Progenitor cell of endocrine pancreas (in vitro differentiated cells): ENCODE measurements around the gene DCXR. TPM values are rescaled to one million over a fixed set of nuclear protein-coding genes. Genes with fewer than 3 reads are reported as not detected.

Experiments used
- DNase-seq: peaks from one replicate; pipeline ENCODE4 v3.0.0; 2021; ENCODE audit warnings: low spot score; ENCODE audit not compliant: unreplicated experiment
- H3K27ac Mint-ChIP-seq: 2 replicates; pipeline ENCODE4 v1.8.0; 2021; ENCODE audit warnings: mild to moderate bottlenecking, moderate library complexity, mixed read lengths
- H3K27me3 Mint-ChIP-seq: 2 replicates; pipeline ENCODE4 v1.8.0; 2021; ENCODE audit warnings: mixed read lengths
- H3K36me3 Mint-ChIP-seq: 2 replicates; pipeline ENCODE4 v1.8.0; 2022; ENCODE audit warnings: mixed read lengths; ENCODE audit not compliant: insufficient read depth
- H3K4me1 Mint-ChIP-seq: 2 replicates; pipeline ENCODE4 v1.8.0; 2021; ENCODE audit warnings: low read depth, mixed read lengths
- H3K4me3 Mint-ChIP-seq: 2 replicates; pipeline ENCODE4 v1.8.0; 2021; ENCODE audit warnings: low read depth, mild to moderate bottlenecking, moderate library complexity, mixed read lengths
- H3K9me3 Mint-ChIP-seq: 2 replicates; pipeline ENCODE4 v1.8.0; 2021; ENCODE audit warnings: low read depth, mixed read lengths
- total RNA-seq: library from RNA; stranded (reverse); gene quantifications from 2 replicates; pipeline ENCODE4 v1.2.1, GENCODE V29; 2021
- TF ChIP-seq, protein P1 (sequence below): fragments of 200-600 bp; sonication (generic); IDR thresholded peaks from one replicate; pipeline ENCODE4 v1.5.0; 2021; ENCODE audit warnings: antibody characterized with exemption, mild to moderate bottlenecking; ENCODE audit not compliant: unreplicated experiment

The DCXR gene
- total RNA-seq, 1 donor from 2014 or later, result 72.2 TPM

DNA sequence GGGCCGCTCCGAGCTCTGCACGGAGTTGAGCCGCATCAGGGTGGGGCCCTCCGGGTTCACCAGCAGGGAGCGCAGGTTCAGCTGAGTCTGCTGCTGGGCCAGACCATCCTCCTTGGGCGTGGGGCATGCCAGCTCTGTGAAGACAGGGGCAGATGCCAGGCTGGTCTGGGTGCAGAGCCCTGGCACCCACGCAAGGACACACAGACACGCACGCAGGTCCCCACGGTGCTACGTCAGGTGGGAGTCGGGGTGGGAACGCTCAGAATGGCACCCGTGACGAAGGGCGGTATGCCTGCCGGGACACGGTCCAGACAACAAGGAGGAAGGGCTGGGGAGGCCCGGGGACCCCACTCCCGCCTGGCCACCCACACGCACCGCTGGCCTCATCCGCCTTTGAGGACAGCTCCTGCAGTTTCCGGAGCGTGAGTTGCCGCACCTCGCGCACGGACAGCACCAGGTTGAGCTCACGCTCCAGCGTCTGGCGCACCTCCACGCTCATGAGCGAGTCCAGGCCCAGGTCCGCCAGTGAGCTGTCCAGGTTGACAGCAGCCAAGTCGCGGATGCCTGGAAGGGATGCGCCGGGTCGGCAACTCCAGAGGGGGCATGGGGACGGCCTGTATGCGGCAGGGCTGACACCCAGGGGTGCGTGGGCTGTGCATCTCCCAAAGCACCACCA lies 43.4 kb upstream of the DCXR start:
- Mint-ChIP-seq H3K27me3 (no peaks in the 10 kb centered on the region), H3K4me3 (no peak overlapping the region), H3K9me3 (no peaks in the 10 kb centered on the region), H3K4me1 (no peaks in the 10 kb centered on the region), H3K27ac (no peak overlapping the region), H3K36me3 (peaks cover 6% of the 10 kb centered on the region)
- no peak for DNase-seq
- TF ChIP-seq, protein P1, sequence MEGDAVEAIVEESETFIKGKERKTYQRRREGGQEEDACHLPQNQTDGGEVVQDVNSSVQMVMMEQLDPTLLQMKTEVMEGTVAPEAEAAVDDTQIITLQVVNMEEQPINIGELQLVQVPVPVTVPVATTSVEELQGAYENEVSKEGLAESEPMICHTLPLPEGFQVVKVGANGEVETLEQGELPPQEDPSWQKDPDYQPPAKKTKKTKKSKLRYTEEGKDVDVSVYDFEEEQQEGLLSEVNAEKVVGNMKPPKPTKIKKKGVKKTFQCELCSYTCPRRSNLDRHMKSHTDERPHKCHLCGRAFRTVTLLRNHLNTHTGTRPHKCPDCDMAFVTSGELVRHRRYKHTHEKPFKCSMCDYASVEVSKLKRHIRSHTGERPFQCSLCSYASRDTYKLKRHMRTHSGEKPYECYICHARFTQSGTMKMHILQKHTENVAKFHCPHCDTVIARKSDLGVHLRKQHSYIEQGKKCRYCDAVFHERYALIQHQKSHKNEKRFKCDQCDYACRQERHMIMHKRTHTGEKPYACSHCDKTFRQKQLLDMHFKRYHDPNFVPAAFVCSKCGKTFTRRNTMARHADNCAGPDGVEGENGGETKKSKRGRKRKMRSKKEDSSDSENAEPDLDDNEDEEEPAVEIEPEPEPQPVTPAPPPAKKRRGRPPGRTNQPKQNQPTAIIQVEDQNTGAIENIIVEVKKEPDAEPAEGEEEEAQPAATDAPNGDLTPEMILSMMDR, result no peak

DNA sequence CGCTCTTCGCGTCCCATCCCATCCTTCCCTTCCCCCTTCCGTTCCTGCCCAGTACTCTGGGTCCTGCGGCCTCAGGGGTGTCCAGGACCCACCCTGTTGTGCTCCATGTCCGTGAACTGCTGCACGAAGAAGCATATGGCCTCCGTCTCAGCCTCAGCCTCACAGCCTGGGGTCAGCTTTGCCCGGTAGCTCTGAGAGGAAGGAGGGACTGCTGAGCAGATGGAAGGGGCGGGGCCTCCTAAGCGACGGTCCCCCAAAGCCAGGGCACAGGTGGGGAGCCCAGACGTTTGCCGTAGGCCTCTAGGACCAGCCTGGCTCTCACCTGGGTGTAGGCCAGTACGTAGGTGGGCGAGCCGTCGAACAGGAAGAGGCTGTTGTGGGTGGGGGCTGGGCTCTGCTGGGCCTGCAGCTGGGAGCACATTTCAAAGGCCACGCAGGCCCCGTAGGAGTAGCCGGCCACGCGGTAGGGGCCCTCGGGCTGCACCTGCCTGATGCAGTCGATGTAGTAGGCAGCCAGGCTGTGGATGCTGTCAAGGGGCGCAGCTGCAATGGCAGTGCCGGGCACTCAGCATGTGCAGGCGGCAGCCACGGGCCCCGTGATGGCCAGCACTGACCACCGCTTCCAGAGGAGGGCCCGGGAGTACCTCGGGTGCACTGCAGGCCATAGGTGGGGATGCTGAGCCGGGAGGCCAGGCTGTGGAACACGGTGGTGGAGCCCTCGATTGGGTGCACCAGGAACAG lies 42.7 kb upstream of the DCXR start:
- Mint-ChIP-seq H3K4me3 (no peak overlapping the region), H3K9me3 (no peaks in the 10 kb centered on the region), H3K27ac (no peak overlapping the region), H3K27me3 (no peaks in the 10 kb centered on the region), H3K4me1 (no peaks in the 10 kb centered on the region), H3K36me3 (peaks cover 6% of the 10 kb centered on the region)
- DNase-seq, result no peak
- TF ChIP-seq, protein P1, result no peak

DNA sequence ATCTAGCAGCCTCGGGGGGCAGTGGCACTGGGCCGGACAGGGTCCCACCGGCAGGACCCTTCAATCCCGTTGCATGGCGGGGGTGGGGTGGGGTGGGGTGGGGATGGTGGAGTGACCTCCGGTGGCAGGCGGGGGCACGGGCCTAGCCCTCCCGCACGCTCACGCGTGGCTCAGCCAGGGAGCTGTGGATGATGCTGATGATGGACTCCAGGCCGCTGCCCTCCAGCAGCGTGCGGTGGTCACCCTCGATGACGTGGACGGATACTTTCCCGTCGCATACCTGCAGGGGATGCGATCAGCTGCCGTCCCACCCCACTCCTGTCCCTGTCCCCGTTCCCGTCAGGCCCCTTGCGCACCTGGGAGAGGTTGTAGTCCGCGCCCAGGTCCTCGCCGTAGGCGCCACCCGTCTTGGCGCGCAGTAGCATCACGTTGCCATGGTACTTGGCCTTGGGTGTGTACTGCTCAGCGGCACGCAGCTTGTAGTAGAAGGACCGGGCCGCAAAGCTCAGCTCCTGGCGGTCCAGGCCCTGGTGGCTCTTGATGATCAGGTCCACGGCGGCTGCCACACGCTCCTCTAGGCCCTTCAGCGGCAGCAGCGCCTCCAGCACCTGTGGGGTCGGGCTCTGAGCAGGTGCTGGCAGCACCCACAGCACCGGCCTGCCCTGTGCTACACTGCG lies 41.6 kb upstream of the DCXR start:
- TF ChIP-seq, protein P1, result no peak
- Mint-ChIP-seq H3K9me3 (no peaks in the 10 kb centered on the region), H3K27ac (no peak overlapping the region), H3K4me3 (no peak overlapping the region), H3K4me1 (no peaks in the 10 kb centered on the region), H3K36me3 (peaks cover 3% of the 10 kb centered on the region), H3K27me3 (peaks cover 4% of the 10 kb centered on the region)
- no peak for DNase-seq

DNA sequence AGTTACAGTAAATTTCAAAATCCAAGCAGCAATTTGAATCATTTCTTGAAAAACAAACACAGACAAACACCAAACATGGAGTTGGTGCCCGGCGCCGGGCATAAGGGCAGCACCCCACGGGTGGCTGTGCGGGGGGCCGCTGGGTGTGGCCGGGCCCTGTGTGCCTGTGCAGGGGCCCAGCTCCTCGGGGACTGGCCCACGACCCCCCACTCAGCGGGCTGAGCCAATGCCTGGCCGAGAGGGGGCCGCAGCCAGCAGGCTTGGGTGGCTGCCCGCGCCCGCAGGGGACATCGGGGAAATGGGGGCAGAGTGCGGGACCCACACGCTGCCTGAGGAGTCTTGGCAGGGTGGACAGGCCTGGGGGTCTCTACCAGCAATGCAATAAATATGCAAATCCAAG lies 40.9 kb upstream of the DCXR start:
- H3K27ac Mint-ChIP-seq, result no peak overlapping the region
- peaks cover 2% of the 10 kb centered on the region for H3K36me3 Mint-ChIP-seq
- TF ChIP-seq, protein P1, result no peak
- H3K4me1 Mint-ChIP-seq, result no peaks in the 10 kb centered on the region
- no peak for DNase-seq
- no peak overlapping the region for H3K4me3 Mint-ChIP-seq
- no peaks in the 10 kb centered on the region for H3K9me3 Mint-ChIP-seq
- H3K27me3 Mint-ChIP-seq, result peaks cover 10% of the 10 kb centered on the region

DNA sequence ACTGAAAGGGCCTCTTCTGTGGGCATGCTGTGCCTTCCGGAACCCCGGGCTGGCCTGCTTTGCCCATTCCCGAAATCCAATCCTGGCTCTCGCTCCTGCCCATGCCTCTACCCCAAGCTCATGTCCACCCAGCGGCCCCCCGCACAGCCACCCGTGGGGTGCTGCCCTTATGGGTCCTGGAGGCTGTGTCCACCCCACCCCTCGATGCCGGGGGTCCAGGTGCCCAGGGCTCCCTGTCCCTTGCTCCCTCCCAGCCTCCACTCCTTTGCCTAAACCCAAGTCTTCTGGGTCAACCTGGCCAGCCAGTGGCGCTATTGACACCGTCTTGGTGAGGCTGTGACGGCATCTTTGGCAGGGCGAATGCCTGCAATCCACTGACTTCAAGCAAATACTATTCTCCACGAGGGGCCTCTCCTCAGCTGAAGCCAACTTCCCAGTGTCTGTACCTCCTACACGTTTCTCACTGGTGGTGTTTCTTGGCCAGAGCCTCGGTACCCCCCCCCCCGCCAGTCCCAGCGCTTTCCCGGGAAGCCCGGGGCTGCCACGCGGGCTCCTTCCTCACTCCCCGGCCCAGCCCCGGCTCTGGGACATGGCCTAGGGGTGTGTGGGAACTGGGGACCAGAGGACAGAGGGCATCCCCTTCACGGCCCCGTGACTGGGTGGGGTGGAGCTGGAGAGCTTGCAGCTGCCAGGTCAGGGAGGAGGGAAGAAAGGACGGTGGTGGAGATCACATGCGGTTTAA lies 40.3 kb upstream of the DCXR start:
- Mint-ChIP-seq H3K4me1 (no peaks in the 10 kb centered on the region), H3K4me3 (no peak overlapping the region), H3K27me3 (peaks cover 13% of the 10 kb centered on the region), H3K9me3 (no peaks in the 10 kb centered on the region), H3K27ac (no peak overlapping the region), H3K36me3 (peaks cover 2% of the 10 kb centered on the region)
- TF ChIP-seq, protein P1, result no peak
- no peak for DNase-seq
